GM18502 (cell line): ENCODE results near the gene MICB.
"Not testable (repeated sequence)": the region's sequence is repeated elsewhere in the genome, so short reads cannot be mapped to it uniquely, and the experiment has no call there.

Experiments used
- ATAC-seq: cut with Tn5 transposase; IDR thresholded peaks from one replicate; pipeline ENCODE4 v1.9.1; 2021; ENCODE audit warnings: mild to moderate bottlenecking; ENCODE audit not compliant: unreplicated experiment, poor library complexity

The MICB gene

DNA sequence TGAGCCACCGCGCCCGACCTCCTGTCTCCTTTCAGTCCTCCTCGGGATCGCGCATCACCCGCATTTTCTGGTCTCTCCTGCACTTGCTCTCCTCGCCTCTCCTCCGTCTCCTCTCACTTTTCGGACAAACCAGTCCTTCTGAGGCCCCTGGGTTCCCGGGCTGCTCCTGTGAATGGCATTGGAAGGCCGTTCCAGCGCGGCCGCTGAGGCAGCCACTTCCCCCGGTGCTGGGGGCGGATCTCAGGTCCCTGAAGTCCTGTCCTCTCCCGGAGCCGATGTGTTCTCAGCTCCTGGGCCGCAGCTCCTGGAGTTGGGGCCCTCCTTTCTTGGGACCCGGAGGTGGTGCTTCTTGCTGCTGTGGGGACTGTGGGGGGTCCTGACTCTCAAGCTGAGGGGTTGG, 803 bp downstream of the MICB start:
- no peak for ATAC-seq

DNA sequence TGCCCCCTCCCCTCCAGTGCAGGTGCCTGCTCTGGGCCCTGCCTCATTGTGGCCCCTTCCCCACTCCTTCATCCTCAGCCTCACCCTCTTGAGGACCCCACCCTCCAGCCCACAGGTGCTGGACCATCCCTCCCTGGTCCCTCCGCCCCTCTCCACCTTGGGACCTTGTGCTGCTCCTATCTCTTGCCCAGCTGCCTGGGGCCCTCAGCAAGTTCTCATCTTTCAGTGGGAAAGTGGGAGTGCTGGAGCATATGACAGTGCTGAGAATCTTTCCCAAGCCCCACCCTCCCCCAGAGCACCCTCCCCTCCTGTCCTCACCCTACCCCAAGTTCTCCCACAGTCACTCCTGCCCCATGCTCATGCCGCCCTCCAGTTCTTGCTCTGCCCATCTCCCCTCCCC, 1.7 kb downstream of the MICB start:
- not testable (repeated sequence) for ATAC-seq

DNA sequence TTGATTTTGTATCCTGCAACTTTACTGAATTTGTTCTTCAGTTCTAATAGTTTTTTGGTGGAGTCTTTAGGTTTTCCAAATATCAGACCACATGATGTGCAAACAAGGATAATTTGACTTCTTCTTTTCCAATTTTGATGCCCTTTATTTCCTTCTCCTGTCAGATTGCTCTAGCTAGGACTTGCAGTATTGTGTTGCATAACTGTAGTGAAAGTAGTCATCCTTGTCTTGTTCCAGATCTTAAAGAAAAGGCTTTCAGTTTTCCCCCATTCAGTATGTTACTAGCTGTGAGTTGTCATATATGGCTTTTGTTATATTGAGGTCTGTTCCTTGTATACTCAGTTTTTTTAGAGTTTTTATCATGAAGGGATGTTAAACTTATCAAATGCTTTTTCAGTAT, 4.6 kb downstream of the MICB start:
- ATAC-seq: no peak

DNA sequence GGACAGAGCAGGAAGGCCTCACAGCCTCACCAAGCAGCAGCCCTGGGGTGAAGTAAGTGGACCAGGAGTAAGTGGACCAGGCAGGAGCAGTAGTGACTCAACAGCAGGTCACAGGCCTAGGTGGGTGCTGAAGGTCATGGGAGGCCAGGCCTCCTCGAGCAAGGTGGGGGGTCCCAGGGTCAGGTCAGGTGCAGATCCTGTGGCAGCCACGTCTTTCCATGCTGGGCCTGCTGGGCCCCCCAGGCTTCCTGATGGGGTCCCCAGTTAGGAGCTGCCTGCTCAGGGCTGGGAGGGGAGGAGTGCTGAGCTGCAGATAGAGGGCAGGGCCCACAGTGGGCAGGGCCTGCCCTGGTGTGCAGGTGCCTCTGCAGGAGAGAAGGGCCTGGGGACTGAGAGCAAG, 11.1 kb downstream of the MICB start:
- not testable (repeated sequence) for ATAC-seq

DNA sequence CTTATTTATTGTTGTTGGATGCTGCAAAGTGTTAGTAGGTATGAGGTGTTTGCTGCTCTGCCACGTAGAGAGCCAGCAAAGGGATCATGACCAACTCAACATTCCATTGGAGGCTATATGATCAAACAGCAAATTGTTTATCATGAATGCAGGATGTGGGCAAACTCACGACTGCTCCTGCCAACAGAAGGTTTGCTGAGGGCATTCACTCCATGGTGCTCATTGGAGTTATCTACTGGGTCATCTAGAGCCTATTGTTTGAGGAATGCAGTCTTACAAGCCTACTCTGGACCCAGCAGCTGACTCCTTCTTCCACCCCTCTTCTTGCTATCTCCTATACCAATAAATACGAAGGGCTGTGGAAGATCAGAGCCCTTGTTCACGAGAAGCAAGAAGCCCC, 12.1 kb downstream of the MICB start:
- no peak for ATAC-seq

DNA sequence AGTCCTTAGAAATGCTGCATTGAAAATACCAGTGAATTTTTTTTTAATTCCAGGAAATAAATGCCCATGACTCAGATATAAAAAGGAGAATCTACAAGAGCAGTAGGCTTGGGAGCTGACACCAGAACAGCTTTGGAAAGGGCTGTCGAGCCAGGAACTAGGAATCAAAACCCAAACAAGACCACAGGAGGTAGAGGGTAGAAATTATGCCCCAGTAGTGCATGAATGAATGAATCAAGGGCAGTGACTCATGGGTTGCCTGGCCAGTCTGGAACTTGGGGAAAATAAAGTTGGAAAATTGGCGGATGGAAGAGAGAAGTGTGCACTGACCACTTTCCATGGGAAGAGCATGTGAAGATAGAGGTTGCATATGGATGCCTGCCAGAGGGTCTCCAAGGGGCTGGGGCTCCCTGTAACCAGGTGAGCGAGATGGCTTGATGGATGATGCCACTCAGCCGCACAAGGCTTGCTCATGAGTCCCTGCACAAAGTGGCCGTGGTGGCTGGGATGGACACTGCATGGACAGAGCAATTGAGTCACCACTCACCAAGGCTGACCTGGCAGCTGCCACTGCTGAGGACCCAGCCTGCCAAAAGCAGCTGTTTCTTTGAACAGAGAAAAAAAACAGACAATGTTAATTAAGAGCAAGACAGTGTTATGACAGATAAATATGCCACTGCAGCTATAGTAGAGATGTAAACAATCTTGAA, 15.7 kb downstream of the MICB start:
- no peak for ATAC-seq

DNA sequence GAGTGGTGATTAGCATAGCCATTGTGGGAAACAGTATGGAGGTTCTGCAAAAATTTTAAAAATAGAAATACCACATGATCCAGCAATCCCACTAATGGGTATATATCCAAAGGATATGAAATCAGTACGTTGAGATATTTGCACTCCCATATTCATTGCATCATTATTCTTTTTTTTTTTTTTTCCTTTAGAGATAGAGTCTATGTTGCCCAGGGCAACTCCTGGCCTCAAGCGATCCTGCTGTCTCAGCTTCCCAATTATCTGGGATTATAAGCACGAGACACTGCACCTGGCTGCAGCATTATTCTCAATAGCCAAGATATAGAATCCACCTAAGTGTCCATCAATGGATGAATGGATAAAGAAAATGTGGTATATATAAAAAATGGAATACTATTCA, 23.9 kb downstream of the MICB start:
- ATAC-seq: no peak

DNA sequence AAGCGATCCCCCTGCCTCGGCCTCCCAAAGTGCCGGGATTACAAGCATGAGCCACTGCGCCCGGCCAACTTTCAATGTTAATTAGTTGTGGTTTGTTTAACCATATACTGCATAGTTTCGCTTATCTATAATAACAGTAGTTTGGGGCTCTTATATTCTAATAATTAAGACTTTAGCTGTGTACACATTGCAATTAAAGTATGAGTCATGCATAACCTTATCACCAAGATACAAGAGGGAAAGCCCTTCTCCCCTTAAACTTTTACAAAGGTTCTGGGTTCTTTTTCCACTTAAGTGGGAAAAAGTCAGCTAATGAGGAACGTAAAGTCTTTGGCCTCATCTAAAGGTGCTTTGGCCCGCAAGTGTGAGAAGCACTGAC, 27.6 kb downstream of the MICB start:
- no peak for ATAC-seq

DNA sequence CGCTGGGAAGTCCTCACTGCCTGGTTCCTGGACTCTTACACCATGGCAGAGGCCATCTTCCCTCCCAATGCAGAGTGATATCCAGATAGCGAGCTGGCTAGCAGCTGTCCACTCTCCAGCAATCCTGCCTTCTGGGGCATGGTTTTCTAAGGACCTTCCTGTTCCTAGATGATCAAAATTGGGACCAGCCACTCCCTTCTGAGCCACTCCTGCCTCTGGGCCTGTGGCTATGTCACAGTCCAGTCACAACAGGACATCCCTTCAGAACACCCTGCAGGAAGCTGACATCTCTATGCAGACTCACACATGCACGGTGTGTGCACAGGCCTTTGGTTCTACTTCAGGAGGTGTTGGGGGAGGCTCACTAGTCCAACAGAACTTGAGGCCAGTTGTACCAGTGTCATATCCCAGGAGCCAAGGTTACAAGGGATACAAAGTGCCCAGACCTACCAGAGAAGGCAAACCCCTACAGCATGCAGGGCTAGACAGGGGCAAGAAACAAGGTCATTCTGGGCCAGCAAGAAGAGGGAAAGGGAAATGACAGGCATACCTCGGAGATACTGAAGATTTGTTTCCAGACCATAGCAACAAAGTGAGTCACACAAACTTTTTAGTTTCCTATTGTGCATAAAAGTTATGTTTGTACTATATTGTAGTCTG, 28.1 kb downstream of the MICB start:
- ATAC-seq: no peak

DNA sequence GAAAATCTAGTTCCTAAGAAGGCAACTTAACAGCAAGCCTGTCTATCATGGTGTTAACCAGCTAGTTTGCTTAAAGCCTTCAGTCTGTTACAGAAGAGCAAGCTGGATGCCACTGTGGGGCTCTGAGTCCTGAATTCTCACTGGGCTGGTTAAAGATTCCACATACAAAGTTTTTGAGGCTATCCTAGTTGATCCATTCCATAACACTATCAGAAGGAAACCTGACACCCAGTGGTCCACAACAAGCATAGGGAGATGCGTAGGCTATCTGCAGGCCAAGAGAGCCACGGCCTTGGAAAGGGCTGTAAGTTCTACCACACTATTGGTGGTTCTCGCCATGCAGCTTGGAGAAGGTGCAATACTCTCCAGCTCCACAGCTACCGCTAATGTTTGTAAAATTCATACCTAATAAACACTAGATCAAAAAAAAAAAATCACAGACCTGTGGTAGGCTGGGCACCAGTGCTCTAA, 30.4 kb downstream of the MICB start:
- no peak for ATAC-seq

DNA sequence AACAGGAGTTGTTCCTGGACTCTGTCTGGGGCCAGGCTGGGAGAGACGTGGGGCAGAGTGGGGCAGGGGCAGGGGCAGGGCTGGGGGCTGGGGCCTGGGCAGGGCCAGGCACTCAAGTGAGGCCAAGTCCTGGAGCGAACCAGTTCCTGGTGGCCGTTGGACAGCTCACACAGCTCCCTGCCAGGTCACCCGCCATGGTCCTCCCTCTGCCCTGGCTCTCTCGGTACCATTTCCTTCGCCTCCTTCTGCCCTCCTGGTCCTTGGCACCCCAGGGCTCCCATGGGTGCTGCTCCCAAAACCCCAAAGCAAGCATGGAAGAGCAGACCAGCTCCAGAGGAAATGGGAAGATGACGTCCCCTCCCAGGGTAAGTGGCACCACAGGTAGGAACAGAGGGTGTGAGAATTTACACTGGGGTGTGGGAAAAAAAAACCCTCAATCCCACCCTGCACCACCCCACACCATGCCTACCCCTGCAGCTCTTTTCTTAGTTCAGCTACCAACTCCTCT, 30.9 kb downstream of the MICB start, which contains the start of gene MCCD1:
Gene MCCD1 (plus strand): TSS at position 142 of the 508 bp plus-strand sequence. CDS start 53 bp downstream, at position 195.
- ATAC-seq: no peak

DNA sequence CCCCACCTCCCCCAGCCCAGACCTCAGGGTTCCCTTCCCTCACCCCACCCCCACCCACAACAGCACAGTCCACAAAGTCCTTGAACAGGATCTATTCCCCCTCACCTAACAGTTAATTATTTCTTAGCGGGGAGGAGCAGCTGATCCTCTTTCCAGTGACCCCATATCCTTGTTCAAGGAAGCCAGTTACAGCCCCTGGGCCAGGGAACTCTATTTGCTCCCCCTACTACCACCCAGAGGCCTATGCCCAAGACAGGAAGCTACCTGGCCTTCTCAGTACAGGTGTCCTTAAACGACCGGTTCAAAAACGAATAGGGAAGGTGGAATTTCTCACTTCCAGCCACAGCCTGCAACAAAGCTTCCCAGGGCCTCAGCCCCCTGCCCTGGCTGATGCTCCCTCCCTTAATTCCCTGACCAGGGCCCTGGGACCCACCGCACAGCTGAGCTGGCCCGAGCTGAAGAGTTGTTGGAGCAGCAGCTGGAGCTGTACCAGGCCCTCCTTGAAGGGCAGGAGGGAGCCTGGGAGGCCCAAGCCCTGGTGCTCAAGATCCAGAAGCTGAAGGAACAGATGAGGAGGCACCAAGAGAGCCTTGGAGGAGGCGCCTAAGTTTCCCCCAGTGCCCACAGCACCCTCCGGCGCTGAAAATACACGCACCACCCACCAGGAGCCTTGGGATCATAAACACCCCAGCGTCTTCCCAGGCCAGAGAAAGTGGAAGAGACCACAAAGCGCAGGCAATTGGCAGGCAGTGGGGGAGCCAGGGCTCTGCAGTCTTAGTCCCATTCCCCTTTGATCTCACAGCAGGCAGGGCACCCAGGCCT, 31.6 kb downstream of the MICB start:
- no peak for ATAC-seq

DNA sequence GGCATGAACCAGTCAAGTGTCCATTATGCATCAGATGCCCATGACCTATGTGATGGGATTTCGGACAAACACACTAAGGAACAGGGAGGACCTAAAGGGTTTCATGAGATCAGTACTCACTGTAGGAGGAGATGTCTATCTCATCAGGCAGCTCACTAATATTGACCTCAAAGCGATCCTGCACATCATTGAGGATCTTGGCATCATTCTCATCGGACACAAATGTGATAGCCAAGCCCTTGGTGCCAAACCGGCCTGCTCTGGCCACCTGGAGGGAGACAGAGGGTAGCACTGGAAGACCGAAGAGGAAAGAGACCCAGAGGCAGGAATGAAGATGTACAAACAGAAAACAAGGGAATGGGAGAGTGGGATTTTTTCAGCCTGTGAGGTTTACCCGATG, 32.7 kb downstream of the MICB start:
- ATAC-seq: no peak

DNA sequence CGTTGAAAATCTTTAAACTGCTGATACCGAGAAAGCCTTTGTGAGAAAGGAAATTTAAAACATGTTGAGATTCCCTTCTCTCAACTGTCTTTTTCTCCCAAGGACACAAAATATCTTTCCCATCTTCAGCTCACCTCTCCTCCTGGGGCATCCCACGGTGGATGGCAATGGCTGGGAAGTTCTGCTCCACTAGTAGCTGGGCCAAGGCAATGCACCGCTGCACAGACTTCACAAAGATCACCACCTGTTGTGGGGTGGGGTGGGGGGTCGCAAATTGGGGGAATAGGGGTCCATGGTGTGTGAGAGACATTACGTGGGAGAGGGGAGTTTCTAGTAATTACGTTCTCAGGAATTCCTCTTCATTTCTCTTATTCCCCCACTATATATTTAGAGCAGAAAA, 33.2 kb downstream of the MICB start:
- ATAC-seq: no peak

DNA sequence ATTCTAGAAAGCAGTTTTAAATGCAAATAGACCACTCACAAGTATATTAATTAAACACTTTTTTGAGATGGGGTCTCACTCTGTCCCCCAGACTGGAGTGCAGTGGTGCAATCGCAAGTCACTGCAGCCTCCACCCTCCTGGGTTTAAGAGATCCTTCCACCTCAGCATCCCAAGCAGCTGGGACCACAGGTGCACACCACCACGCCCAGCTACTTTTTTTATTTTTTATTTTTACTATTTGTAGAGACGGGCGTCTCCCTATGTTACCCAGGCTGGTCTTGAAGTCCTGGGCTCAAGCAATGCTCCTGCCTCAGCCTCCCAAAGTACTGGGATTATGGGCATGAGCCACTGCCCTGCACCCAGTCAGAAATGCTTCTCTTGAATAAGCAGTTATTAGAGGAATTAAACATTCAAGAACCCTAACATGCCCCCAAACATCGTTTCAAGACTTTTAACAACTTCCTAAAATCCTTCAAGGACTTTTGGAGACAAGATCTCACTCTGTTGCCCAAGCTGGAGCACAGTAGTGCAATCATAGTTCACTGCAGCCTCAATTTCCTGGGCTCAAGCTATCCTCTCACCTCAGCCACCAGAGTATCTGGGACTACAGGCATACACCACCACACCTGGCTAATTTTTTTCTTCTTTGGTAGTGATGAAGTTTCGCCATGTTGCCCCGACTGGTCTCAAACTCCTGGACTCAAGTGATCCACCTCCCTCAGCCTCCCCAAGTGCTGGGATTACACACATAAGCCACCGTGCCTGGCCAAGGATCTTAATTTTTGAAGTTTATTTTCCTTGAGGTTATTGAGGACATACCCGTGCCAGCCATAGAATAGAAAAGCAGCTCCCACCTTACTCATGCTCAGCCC, 34.1 kb downstream of the MICB start:
- ATAC-seq: no peak

DNA sequence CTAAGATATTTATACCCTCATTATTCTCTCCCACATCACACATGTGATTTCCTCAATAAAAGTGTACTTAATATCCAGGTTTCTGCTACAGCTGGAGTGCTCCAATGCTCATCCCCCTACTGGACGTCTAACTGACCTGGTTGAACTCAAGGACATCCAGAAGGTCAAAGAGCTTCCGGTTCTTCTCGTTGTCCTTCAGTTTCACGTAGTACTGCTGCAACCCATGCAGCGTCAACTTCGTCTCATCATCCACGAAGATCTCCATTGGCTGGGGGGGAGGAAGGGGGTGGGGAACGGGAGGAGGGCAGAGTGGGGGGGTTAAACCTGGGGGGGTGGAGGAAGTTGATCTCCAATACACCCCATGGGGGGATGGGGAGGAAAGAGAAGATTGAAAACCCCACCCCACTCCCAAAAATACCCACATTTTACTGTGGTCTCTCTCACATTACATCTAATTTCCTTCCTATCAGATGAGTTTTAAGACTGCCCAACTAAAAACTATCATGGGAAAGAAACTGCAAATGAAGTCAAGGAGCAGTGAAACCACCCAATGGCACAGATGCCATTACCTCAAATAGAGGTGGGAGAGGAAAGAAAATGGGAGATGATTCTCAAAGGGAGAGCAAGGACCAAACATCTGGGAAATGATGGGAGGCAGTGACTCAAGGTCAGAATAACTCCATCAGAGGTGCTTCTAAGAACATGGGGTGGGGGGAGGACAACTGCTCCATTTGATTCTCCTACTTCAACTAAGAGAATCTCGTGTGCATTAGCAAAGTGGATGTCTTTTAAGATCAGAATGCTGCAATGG, 34.9 kb downstream of the MICB start:
- no peak for ATAC-seq

DNA sequence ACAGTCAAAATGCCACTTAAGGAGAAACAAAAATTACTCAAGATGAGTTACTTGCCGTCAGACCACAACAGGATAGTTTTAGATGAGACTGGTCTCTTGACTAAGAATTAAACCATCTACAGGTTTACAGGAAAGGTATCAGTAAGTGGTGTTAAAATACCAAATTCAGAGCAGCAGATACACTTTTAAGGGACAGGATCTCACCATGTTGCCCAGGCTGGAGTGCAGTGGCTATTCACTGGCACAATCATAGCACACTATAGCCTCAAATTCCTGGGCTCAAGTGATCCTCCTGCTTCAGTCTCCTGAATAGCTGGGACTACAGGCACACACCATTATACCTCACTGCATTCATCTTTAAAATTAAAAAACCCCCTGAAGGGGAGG, 35.5 kb downstream of the MICB start:
- ATAC-seq: no peak

DNA sequence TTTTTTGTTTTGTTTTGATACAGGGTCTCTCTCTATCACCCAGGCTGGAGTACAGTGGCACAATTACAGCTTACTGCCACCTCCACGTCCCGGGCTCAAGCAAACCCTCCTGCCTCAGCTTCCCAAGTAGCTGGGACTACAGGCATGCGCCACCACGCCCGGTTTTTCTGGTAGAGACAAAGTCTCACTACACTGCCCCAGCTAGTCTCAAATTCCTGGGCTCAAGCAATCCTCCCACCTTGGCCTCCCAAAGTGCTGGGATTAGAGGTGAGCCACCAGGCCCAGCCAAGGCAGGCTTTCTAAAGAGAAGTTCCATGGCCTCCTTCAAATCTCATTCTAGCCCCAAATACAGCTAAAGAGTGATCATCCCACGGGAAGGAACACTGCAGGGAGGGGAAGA, 36.1 kb downstream of the MICB start:
- no peak for ATAC-seq

DNA sequence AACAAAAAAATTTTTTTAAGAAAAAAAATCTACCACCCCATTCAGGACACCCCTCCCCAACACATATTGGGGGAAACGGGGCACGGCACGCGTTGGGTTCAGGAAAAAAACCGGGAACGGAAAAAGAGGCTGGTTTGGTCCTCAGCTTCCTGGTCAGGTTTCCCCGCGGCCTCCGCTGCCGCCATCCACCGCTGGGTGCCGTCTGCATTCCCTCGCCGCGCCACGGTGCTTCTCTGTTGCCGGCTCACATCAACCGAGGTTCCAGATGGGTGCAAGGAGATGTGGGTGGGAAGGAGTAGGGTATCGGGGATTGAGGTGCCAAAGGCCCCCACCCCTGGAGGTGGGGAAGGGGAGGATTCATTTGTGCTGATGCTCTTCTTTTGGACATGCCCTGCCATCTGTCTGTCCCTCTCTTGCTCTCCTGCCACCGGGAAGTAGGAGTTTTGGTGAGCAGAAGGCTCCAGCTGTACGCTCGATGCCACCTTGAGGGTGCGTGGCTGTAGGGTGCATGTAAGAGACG, 36.6 kb downstream of the MICB start:
- no peak for ATAC-seq
